HUES48 (cell line): ENCODE results near the gene ZNF575.

ENCODE experiments used
- H3K27ac ChIP-seq: one replicate; pipeline ENCODE4 v1.7.0; 2013; ENCODE audit warnings: low read depth, low read length, inconsistent platforms
- H3K27me3 ChIP-seq: 2 replicates; pipeline ENCODE4 v1.6.1; 2013; ENCODE audit warnings: mild to moderate bottlenecking, low read length; ENCODE audit not compliant: control insufficient read depth, insufficient read depth
- H3K36me3 ChIP-seq: 2 replicates; pipeline ENCODE4 v1.6.1; 2013; ENCODE audit warnings: low read length; ENCODE audit not compliant: control insufficient read depth, insufficient read depth
- H3K4me1 ChIP-seq: 2 replicates; pipeline ENCODE4 v1.6.1; 2013; ENCODE audit warnings: mild to moderate bottlenecking, low read length; ENCODE audit not compliant: control insufficient read depth, insufficient read depth
- H3K4me3 ChIP-seq: 2 replicates; pipeline ENCODE4 v1.5.1; 2013; ENCODE audit warnings: mild to moderate bottlenecking, low read depth, low read length
- H3K9ac ChIP-seq: 2 replicates; pipeline ENCODE4 v1.6.1; 2013; ENCODE audit warnings: mild to moderate bottlenecking, low read depth, low read length, moderate library complexity
- H3K9me3 ChIP-seq: 2 replicates; pipeline ENCODE4 v1.6.1; 2013; ENCODE audit warnings: low read length; ENCODE audit not compliant: control insufficient read depth, insufficient read depth

ZNF575 gene

GRCh38 chr19:43527860-43528622 lies 4.9 kb upstream of the ZNF575 start:
- no peak overlapping the region for H3K27ac ChIP-seq
- H3K4me1 ChIP-seq: peaks cover 6% of the 10 kb centered on the region
- H3K27me3 ChIP-seq: peaks cover 25% of the 10 kb centered on the region
- no peaks in the 10 kb centered on the region for H3K9me3 ChIP-seq
- no peak overlapping the region for H3K9ac ChIP-seq
- H3K36me3 ChIP-seq: no peaks in the 10 kb centered on the region
- H3K4me3 ChIP-seq: no peak overlapping the region

GRCh38 chr19:43532571-43532961 lies 422 bp upstream of the ZNF575 start:
- Histone ChIP-seq H3K36me3 (0 out of 2 replicates have a peak, but pooled peaks cover 3% of the 10 kb centered on the region), H3K27me3 (peaks cover 9% of the 10 kb centered on the region), H3K4me1 (peaks cover 11% of the 10 kb centered on the region; the same call in 1 of the 2 replicates), H3K9ac (peak overlapping the region; percentile 34; the same call in 1 of the 2 replicates), H3K4me3 (peak overlapping the region; percentile 75), H3K27ac (peak overlapping the region; percentile 72), H3K9me3 (no peaks in the 10 kb centered on the region)

GRCh38 chr19:43533546-43534304 lies 737 bp downstream of the ZNF575 start:
- H3K36me3 ChIP-seq: peaks cover 12% of the 10 kb centered on the region
- peak overlapping the region; percentile 17; the same call in 1 of the 2 replicates for H3K9ac ChIP-seq
- peaks cover 11% of the 10 kb centered on the region; the same call in 1 of the 2 replicates for H3K4me1 ChIP-seq
- 0 out of 2 replicates have a peak, but pooled peaks cover 2% of the 10 kb centered on the region for H3K9me3 ChIP-seq
- H3K27ac ChIP-seq: peak overlapping the region; percentile 77
- H3K27me3 ChIP-seq: no peaks in the 10 kb centered on the region
- peak overlapping the region; percentile 75 for H3K4me3 ChIP-seq

GRCh38 chr19:43534305-43534815 lies 1.4 kb downstream of the ZNF575 start:
- Histone ChIP-seq H3K4me1 (peaks cover 11% of the 10 kb centered on the region; the same call in 1 of the 2 replicates), H3K27me3 (no peaks in the 10 kb centered on the region), H3K9me3 (0 out of 2 replicates have a peak, but pooled peaks cover 8% of the 10 kb centered on the region), H3K4me3 (peak overlapping the region; percentile 75), H3K36me3 (peaks cover 18% of the 10 kb centered on the region), H3K9ac (no peak overlapping the region), H3K27ac (peak overlapping the region; percentile 36)

- Histone ChIP-seq H3K27me3 (no peaks in the 10 kb centered on the region), H3K36me3 (peaks cover 22% of the 10 kb centered on the region), H3K9me3 (0 out of 2 replicates have a peak, but pooled peaks cover 9% of the 10 kb centered on the region), H3K4me3 (peak overlapping the region; percentile 75; the same call in 1 of the 2 replicates), H3K4me1 (peaks cover 11% of the 10 kb centered on the region; the same call in 1 of the 2 replicates), H3K27ac (no peak overlapping the region), H3K9ac (no peak overlapping the region)
Observed at GRCh38 chr19:43534816-43535761, 2.1 kb downstream of the ZNF575 start.

GRCh38 chr19:43538922-43539321 lies 5.9 kb downstream of the ZNF575 start:
- Histone ChIP-seq H3K27ac (no peak overlapping the region), H3K36me3 (peaks cover 56% of the 10 kb centered on the region), H3K4me1 (peaks cover 11% of the 10 kb centered on the region; the same call in 1 of the 2 replicates), H3K9ac (no peak overlapping the region), H3K9me3 (0 out of 2 replicates have a peak, but pooled peaks cover 9% of the 10 kb centered on the region), H3K4me3 (no peak overlapping the region), H3K27me3 (no peaks in the 10 kb centered on the region)

- peaks cover 65% of the 10 kb centered on the region for H3K36me3 ChIP-seq
- H3K9me3 ChIP-seq: 0 out of 2 replicates have a peak, but pooled peaks cover 9% of the 10 kb centered on the region
- H3K4me3 ChIP-seq: no peak overlapping the region
- H3K9ac ChIP-seq: no peak overlapping the region
- H3K27me3 ChIP-seq: no peaks in the 10 kb centered on the region
- no peak overlapping the region for H3K27ac ChIP-seq
- 0 out of 2 replicates have a peak, but pooled peaks cover 4% of the 10 kb centered on the region for H3K4me1 ChIP-seq
Observed at GRCh38 chr19:43540381-43540780, 7.4 kb downstream of the ZNF575 start.

GRCh38 chr19:43541920-43542650 lies 9.1 kb downstream of the ZNF575 start:
- H3K4me3 ChIP-seq: no peak overlapping the region
- H3K9me3 ChIP-seq: 0 out of 2 replicates have a peak, but pooled peaks cover 9% of the 10 kb centered on the region
- H3K36me3 ChIP-seq: peaks cover 71% of the 10 kb centered on the region

GRCh38 chr19:43544077-43544476 lies 11.1 kb downstream of the ZNF575 start:
- Histone ChIP-seq H3K27me3 (no peaks in the 10 kb centered on the region), H3K27ac (no peak overlapping the region), H3K4me1 (no peaks in the 10 kb centered on the region), H3K4me3 (no peak overlapping the region), H3K36me3 (peaks cover 61% of the 10 kb centered on the region), H3K9ac (no peak overlapping the region), H3K9me3 (0 out of 2 replicates have a peak, but pooled peaks cover 4% of the 10 kb centered on the region)

More at GRCh38 chr19:43541920-43542650, 9.1 kb downstream of the ZNF575 start:
- H3K27ac ChIP-seq: no peak overlapping the region
- H3K4me1 ChIP-seq: no peaks in the 10 kb centered on the region
- H3K9ac ChIP-seq: no peak overlapping the region
- no peaks in the 10 kb centered on the region for H3K27me3 ChIP-seq
